Smooth muscle cell (in vitro differentiated cells): ENCODE data around the gene C11orf42. TPM values are rescaled to one million over a fixed set of nuclear protein-coding genes. Genes with fewer than 3 reads are reported as not detected.

Source experiments
- DNase-seq: peaks from one replicate; lab custom pipeline; 2025; ENCODE audit not compliant: unreplicated experiment; lab: John Stamatoyannopoulos, UW
- H2AFZ ChIP-seq: fragments of 200-600 bp; sonication (generic); 2 replicates; pipeline ENCODE4 v1.6.0; 2016; ENCODE audit warnings: antibody characterized with exemption, low read depth, mild to moderate bottlenecking
- H3F3A ChIP-seq: fragments of 200-600 bp; sonication (generic); 2 replicates; pipeline ENCODE4 v1.6.0; 2017; ENCODE audit warnings: antibody characterized with exemption, low read depth
- H3K27ac ChIP-seq: fragments of 200-600 bp; sonication (generic); 2 replicates; pipeline ENCODE4 v1.5.1; 2016; ENCODE audit warnings: low read depth, mild to moderate bottlenecking
- H3K27me3 ChIP-seq: fragments of 200-600 bp; sonication (generic); 2 replicates; pipeline ENCODE4 v1.6.1; 2016; ENCODE audit warnings: low read depth, mild to moderate bottlenecking
- H3K36me3 ChIP-seq: fragments of 200-600 bp; sonication (generic); 2 replicates; pipeline ENCODE4 v1.5.1; 2016; ENCODE audit warnings: low read depth
- H3K4me1 ChIP-seq: fragments of 200-600 bp; sonication (generic); 2 replicates; pipeline ENCODE4 v1.5.1; 2016; ENCODE audit warnings: low read depth
- H3K4me2 ChIP-seq: fragments of 200-600 bp; sonication (generic); 2 replicates; pipeline ENCODE4 v1.6.0; 2016; ENCODE audit warnings: mild to moderate bottlenecking
- H3K4me3 ChIP-seq: fragments of 200-600 bp; sonication (generic); 2 replicates; pipeline ENCODE4 v1.5.1; 2016; ENCODE audit warnings: mild to moderate bottlenecking
- H3K79me2 ChIP-seq: fragments of 200-600 bp; sonication (generic); 2 replicates; pipeline ENCODE4 v1.6.0; 2016; ENCODE audit warnings: low read depth, mild to moderate bottlenecking
- H3K9ac ChIP-seq: fragments of 200-600 bp; sonication (generic); 2 replicates; pipeline ENCODE4 v1.6.0; 2016; ENCODE audit warnings: low read depth
- H3K9me3 ChIP-seq: fragments of 200-600 bp; sonication (generic); replicated peaks from 2 replicates; pipeline ENCODE4 v1.5.1; 2016; ENCODE audit warnings: low read depth
- H4K20me1 ChIP-seq: fragments of 200-600 bp; sonication (generic); 2 replicates; pipeline ENCODE4 v1.6.0; 2016; ENCODE audit warnings: low read depth
- CTCF ChIP-seq: fragments of 200-600 bp; sonication (generic); IDR thresholded peaks from 2 replicates; pipeline ENCODE4 v1.5.1; 2017; ENCODE audit warnings: borderline replicate concordance, mild to moderate bottlenecking, antibody characterized with exemption; ENCODE audit not compliant: insufficient read depth, poor library complexity, severe bottlenecking
- WGBS: methylation state at CpG from one replicate; pipeline ENCODE4 v1.1.7; 2016; ENCODE audit warnings: low lambda C conversion rate; 5-methylcytosine and 5-hydroxymethylcytosine counted together
- polyA plus RNA-seq: library from polyadenylated mRNA; unstranded; fragments of >200 nt; fragmentation: Nextera tagmentation; extraction: Ambion mirVana; gene quantifications from 2 replicates; pipeline ENCODE4 v1.2.1, GENCODE V29; 2016
- total RNA-seq: library from RNA; depleted of rRNA; stranded (reverse); fragments of >200 nt; gene quantifications from 2 replicates; pipeline ENCODE4 v1.2.3, GENCODE V29; 2014

The C11orf42 gene
- total and polyA plus RNA-seq, 2 experiments from 2014 or later, result not detected

GRCh38 chr11:6203327-6203726 is 2.0 kb upstream of the C11orf42 start:
- Histone ChIP-seq H3K79me2 (no peaks in the 10 kb centered on the region), H2AFZ (no peak overlapping the region), H3F3A (no peaks in the 10 kb centered on the region), H3K9ac (no peak overlapping the region), H3K27me3 (no peaks in the 10 kb centered on the region), H3K4me1 (no peaks in the 10 kb centered on the region), H4K20me1 (no peaks in the 10 kb centered on the region), H3K4me2 (no peak overlapping the region), H3K36me3 (no peaks in the 10 kb centered on the region), H3K27ac (no peak overlapping the region), H3K4me3 (no peak overlapping the region), H3K9me3 (no peaks in the 10 kb centered on the region)
- no peak for TF ChIP-seq CTCF
- DNase-seq, result no peak
- WGBS, result 86% methylated on average over 3 of the region's 3 CpGs

- no peaks in the 10 kb centered on the region for H4K20me1 ChIP-seq
- H3K27me3 ChIP-seq, result no peaks in the 10 kb centered on the region
- DNase-seq, result no peak
- no peak overlapping the region for H3K27ac ChIP-seq
- TF ChIP-seq CTCF, result no peak
- H3K79me2 ChIP-seq, result no peaks in the 10 kb centered on the region
- no peak overlapping the region for H3K4me2 ChIP-seq
- no peak overlapping the region for H3K9ac ChIP-seq
- H3K4me3 ChIP-seq, result no peak overlapping the region
- 100% methylated on average over 1 of the region's 1 CpG for WGBS
- no peaks in the 10 kb centered on the region for H3K36me3 ChIP-seq
- no peaks in the 10 kb centered on the region for H3F3A ChIP-seq
- H2AFZ ChIP-seq, result no peak overlapping the region
- H3K4me1 ChIP-seq, result no peaks in the 10 kb centered on the region
- H3K9me3 ChIP-seq, result no peaks in the 10 kb centered on the region
Measured at GRCh38 chr11:6204706-6205105, 651 bp upstream of the C11orf42 start.

GRCh38 chr11:6206456-6207180 is 1.3 kb downstream of the C11orf42 start:
- Histone ChIP-seq H3K4me1 (no peaks in the 10 kb centered on the region), H3K36me3 (peaks cover 6% of the 10 kb centered on the region), H3K9ac (no peak overlapping the region), H2AFZ (no peak overlapping the region), H3K4me2 (no peak overlapping the region), H3K4me3 (no peak overlapping the region), H3F3A (no peaks in the 10 kb centered on the region), H3K27ac (no peak overlapping the region), H3K79me2 (no peaks in the 10 kb centered on the region), H3K9me3 (no peaks in the 10 kb centered on the region), H3K27me3 (no peaks in the 10 kb centered on the region), H4K20me1 (no peaks in the 10 kb centered on the region)
- DNase-seq, result no peak
- 85% methylated on average over 3 of the region's 3 CpGs for WGBS
- TF ChIP-seq CTCF, result no peak

- Histone ChIP-seq H3K9ac (no peak overlapping the region), H3F3A (no peaks in the 10 kb centered on the region), H4K20me1 (no peaks in the 10 kb centered on the region), H3K36me3 (peaks cover 6% of the 10 kb centered on the region), H3K79me2 (no peaks in the 10 kb centered on the region), H3K4me1 (no peaks in the 10 kb centered on the region), H3K27me3 (no peaks in the 10 kb centered on the region), H3K27ac (no peak overlapping the region), H2AFZ (no peak overlapping the region), H3K9me3 (no peaks in the 10 kb centered on the region), H3K4me3 (no peak overlapping the region), H3K4me2 (no peak overlapping the region)
- WGBS, result 97% methylated on average over 12 of the region's 12 CpGs
- DNase-seq, result no peak
- TF ChIP-seq CTCF, result no peak
Measured at GRCh38 chr11:6209801-6210200, 4.4 kb downstream of the C11orf42 start.
